ENCODE results near the gene MTUS2. TPM values are rescaled to one million over a fixed set of nuclear protein-coding genes. Genes with fewer than 3 reads are reported as not detected.

MTUS2 gene
- total and polyA plus RNA-seq, 2 donors (not counting 3 experiments of a cell fraction or from before 2014, with no cell fraction given), result not detected

DNA sequence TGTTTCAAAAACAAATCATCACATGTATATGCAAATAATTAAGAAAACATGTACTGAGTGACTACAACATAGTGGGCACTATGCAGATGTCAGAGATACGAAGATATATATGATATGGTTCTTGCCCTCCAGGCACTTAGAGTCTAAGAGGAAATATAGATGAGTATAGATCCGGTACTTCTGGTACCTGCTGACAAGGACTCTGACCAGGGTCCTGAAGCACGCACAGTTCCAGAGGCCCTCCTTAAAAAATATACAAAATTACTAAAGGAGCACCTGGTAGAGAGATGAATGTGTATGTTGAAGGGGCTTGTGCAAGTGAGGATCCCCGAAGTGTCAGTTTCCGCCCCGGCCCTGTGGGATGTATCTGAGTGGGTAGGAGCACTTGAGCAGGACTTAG, 31.3 kb downstream of the MTUS2 start:
- Histone ChIP-seq H3K27me3 (ENCODE audit: control insufficient read depth in 2 of 2, insufficient read depth in 2 of 2, low read length in 2 of 2) (no peaks in the 10 kb centered on the region), H3K9ac (replicated peaks; ENCODE audit: extremely low read depth, insufficient read depth, low read length) (no peak overlapping the region), H2AFZ (ENCODE audit: low read depth, low read length) (no peak overlapping the region), H3K4me3 (replicated peaks in 1 of 3; ENCODE audit: insufficient read depth in 1 of 3, low read depth in 1 of 3, low read length in 3 of 3) (no peak overlapping the region), H3K79me2 (ENCODE audit: control insufficient read depth, insufficient read depth, low read length) (no peaks in the 10 kb centered on the region), H4K20me1 (replicated peaks; ENCODE audit: control insufficient read depth, extremely low read depth, insufficient read depth, low read length) (no peaks in the 10 kb centered on the region), H3K9me3 (replicated peaks; ENCODE audit: control insufficient read depth, insufficient read depth, low read length) (no peaks in the 10 kb centered on the region), H3K27ac (ENCODE audit: insufficient read depth, low read depth, low read length) (no peak overlapping the region), H3K4me2 (ENCODE audit: insufficient read depth, low read length) (no peak overlapping the region), H3K4me1 (ENCODE audit: control insufficient read depth, extremely low read depth, insufficient read depth, low read length) (no peaks in the 10 kb centered on the region), H3K9me1 (replicated peaks; ENCODE audit: control insufficient read depth, extremely low read depth, insufficient read depth, low read length) (no peaks in the 10 kb centered on the region), H3K36me3 (ENCODE audit: control insufficient read depth in 2 of 2, extremely low read depth in 1 of 2, insufficient read depth in 2 of 2, low read length in 2 of 2) (no peaks in the 10 kb centered on the region)
- no peak for DNase-seq (ENCODE audit: low read depth, low spot score)
- dilution Hi-C loops (cut with MboI; ENCODE audit: extremely low pct_ligation_motif_present, low sequenced_read_pairs), result no loop called here
- no peak for FAIRE-seq
- intact Hi-C loops (cut with micrococcal nuclease), result no loop called here
- CTCF ChIA-PET, result no interaction called here
- POLR2A ChIA-PET, result no interaction called here
- TF ChIP-seq POLR2AphosphoS5 (IDR thresholded peaks at IDR 0.05; ENCODE audit: insufficient read depth, low read depth, low read length) (no peak), POLR2A (IDR thresholded peaks at IDR 0.05; ENCODE audit: low read depth, low read length) (no peak), JUN (IDR thresholded peaks at IDR 0.05; ENCODE audit: borderline replicate concordance, insufficient read depth, insufficient read length, low read depth) (no peak), EZH2 (IDR thresholded peaks at IDR 0.05; ENCODE audit: borderline replicate concordance, low read depth, low read length, severe bottlenecking) (no peak), GATA2 (IDR thresholded peaks at IDR 0.05; ENCODE audit: insufficient read depth, insufficient read length, low read depth, low read length) (no peak), MYC (IDR thresholded peaks at IDR 0.05; ENCODE audit: low read depth, low read length) (no peak), FOS (IDR thresholded peaks at IDR 0.05; ENCODE audit: borderline replicate concordance, insufficient read depth, low read length) (no peak)
- TF ChIP-seq, protein P1, sequence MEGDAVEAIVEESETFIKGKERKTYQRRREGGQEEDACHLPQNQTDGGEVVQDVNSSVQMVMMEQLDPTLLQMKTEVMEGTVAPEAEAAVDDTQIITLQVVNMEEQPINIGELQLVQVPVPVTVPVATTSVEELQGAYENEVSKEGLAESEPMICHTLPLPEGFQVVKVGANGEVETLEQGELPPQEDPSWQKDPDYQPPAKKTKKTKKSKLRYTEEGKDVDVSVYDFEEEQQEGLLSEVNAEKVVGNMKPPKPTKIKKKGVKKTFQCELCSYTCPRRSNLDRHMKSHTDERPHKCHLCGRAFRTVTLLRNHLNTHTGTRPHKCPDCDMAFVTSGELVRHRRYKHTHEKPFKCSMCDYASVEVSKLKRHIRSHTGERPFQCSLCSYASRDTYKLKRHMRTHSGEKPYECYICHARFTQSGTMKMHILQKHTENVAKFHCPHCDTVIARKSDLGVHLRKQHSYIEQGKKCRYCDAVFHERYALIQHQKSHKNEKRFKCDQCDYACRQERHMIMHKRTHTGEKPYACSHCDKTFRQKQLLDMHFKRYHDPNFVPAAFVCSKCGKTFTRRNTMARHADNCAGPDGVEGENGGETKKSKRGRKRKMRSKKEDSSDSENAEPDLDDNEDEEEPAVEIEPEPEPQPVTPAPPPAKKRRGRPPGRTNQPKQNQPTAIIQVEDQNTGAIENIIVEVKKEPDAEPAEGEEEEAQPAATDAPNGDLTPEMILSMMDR (IDR thresholded peaks at IDR 0.05; ENCODE audit: extremely low read depth in 1 of 2, insufficient read depth in 1 of 2, low read depth in 1 of 2, low read length in 2 of 2), result no peak
- TF ChIP-seq, protein P2, sequence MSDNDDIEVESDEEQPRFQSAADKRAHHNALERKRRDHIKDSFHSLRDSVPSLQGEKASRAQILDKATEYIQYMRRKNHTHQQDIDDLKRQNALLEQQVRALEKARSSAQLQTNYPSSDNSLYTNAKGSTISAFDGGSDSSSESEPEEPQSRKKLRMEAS (IDR thresholded peaks at IDR 0.05; ENCODE audit: insufficient read depth, insufficient read length), result no peak
- no TSS peak for BruUV-seq (replicated peaks)
